Caco-2 (cell line): ENCODE results near the gene PNLDC1. TPM values are rescaled to one million over a fixed set of nuclear protein-coding genes. Genes with fewer than 3 reads are reported as not detected.

Source experiments
- BruUV-seq: library from RNA; stranded (reverse); fragments of 400-500 nt; replicated peaks from 2 replicates; lab custom pipeline; 2021; lab: Mats Ljungman, UMichigan
- CTCF ChIA-PET: fragments of 300-600 bp; sonication (Branson Sonifier 250); formaldehyde crosslinking; loops from one replicate; lab custom pipeline; 2022; ENCODE audit warnings: antibody characterized with exemption; lab: Charles Lee
- POLR2A ChIA-PET: fragments of 300-600 bp; sonication (Branson Sonifier 250); formaldehyde crosslinking; loops from one replicate; lab custom pipeline; 2022; ENCODE audit warnings: antibody characterized with exemption; lab: Charles Lee
- DNase-seq, 2 experiments: peaks; one replicate each; pipeline versions ENCODE4 v3.0.0 to v3.0.0-alpha.2; 2020 to 2022
- H3K27me3 ChIP-seq: replicated peaks from 2 replicates; pipeline ENCODE4 v1.6.0; 2011; ENCODE audit warnings: low read length; ENCODE audit not compliant: control insufficient read depth, insufficient read depth
- H3K36me3 ChIP-seq: 2 replicates; pipeline ENCODE4 v1.5.1; 2011; ENCODE audit warnings: low read length; ENCODE audit not compliant: control insufficient read depth, insufficient read depth
- H3K4me1 ChIP-seq: fragments of 250-450 bp; sonication (Bioruptor Pico); 2 replicates; pipeline ENCODE4 v1.5.1; 2020; ENCODE audit warnings: mild to moderate bottlenecking
- H3K4me3 ChIP-seq: 2 replicates; pipeline ENCODE4 v1.5.1; 2011; ENCODE audit warnings: low read depth, mild to moderate bottlenecking, control low read depth, low read length
- H3K9me3 ChIP-seq: fragments of 250-450 bp; sonication (Bioruptor Pico); 2 replicates; pipeline ENCODE4 v1.5.1; 2020; ENCODE audit warnings: mild to moderate bottlenecking, moderate library complexity
- H3K27ac Mint-ChIP-seq: one replicate; pipeline ENCODE4 v1.8.0; 2022; ENCODE audit warnings: mixed read lengths; ENCODE audit not compliant: unreplicated experiment
- H3K27me3 Mint-ChIP-seq: one replicate; pipeline ENCODE4 v1.8.0; 2022; ENCODE audit warnings: mixed read lengths; ENCODE audit not compliant: insufficient read depth, unreplicated experiment
- H3K36me3 Mint-ChIP-seq: one replicate; pipeline ENCODE4 v1.8.0; 2022; ENCODE audit warnings: mild to moderate bottlenecking, mixed read lengths; ENCODE audit not compliant: insufficient read depth, unreplicated experiment
- H3K4me1 Mint-ChIP-seq: one replicate; pipeline ENCODE4 v1.8.0; 2022; ENCODE audit warnings: low read depth, mixed read lengths; ENCODE audit not compliant: unreplicated experiment
- H3K4me3 Mint-ChIP-seq: one replicate; pipeline ENCODE4 v1.8.0; 2022; ENCODE audit warnings: mild to moderate bottlenecking, moderate library complexity, mixed read lengths; ENCODE audit not compliant: unreplicated experiment
- H3K9me3 Mint-ChIP-seq: one replicate; pipeline ENCODE4 v1.8.0; 2022; ENCODE audit warnings: mixed read lengths; ENCODE audit not compliant: unreplicated experiment
- CTCF ChIP-seq, 2 experiments: fragments of 200-600 bp in 1 of 2; IDR thresholded peaks; 1 replicate in 1 of 2; 2 replicates in 1 of 2; pipeline versions ENCODE4 v1.5.1 to v1.8.0; 2011 to 2022; ENCODE audit warnings: antibody characterized with exemption in 1 of 2, control low read depth in 1 of 2, inconsistent platforms in 1 of 2, low read depth in 1 of 2, low read length in 1 of 2, mild to moderate bottlenecking in 1 of 2, moderate library complexity in 1 of 2; ENCODE audit not compliant: insufficient read depth in 1 of 2, severe bottlenecking in 1 of 2, unreplicated experiment in 1 of 2
- intact Hi-C: fragments of 100-400 bp; cut with micrococcal nuclease; formaldehyde crosslinking; loops from one replicate; pipeline ENCODE4 v1.10.0; 2022; ENCODE audit not compliant: unreplicated experiment
- total RNA-seq: library from RNA; stranded (reverse); gene quantifications from 2 replicates; pipeline ENCODE4 v1.2.3, GENCODE V29; 2022

PNLDC1 gene
- total RNA-seq, 1 experiment from 2014 or later, result 0.32 TPM

- intact Hi-C loops, result no loop called here
Measured at GRCh38 chr6:159832946-159833345, 32.9 kb downstream of the PNLDC1 start.

GRCh38 chr6:159833556-159833955 is 33.5 kb downstream of the PNLDC1 start:
- H3K4me1 Mint-ChIP-seq, result peaks cover 7% of the 10 kb centered on the region
- no peak for DNase-seq
- H3K9me3 Mint-ChIP-seq, result no peaks in the 10 kb centered on the region
- H3K27me3 Mint-ChIP-seq, result peaks cover 4% of the 10 kb centered on the region
- no peak for TF ChIP-seq CTCF (IDR thresholded peaks at IDR 0.05; ENCODE audit: insufficient read depth in 1 of 2, low read depth in 1 of 2, low read length in 1 of 2, severe bottlenecking in 1 of 2, unreplicated experiment in 1 of 2)
- no peak overlapping the region for H3K4me3 Mint-ChIP-seq
- ChIA-PET POLR2A (interaction anchor here (1.6 kb wide), 1 partner anchor 44 kb away, joined by 4 read pairs; the partner anchor contains the start of genes MRPL18 and TCP1), CTCF (no interaction called here)
- Histone ChIP-seq H3K27me3 (no peaks in the 10 kb centered on the region), H3K4me1 (no peaks in the 10 kb centered on the region), H3K9me3 (no peaks in the 10 kb centered on the region), H3K36me3 (no peaks in the 10 kb centered on the region), H3K4me3 (no peak overlapping the region)
- no TSS peak for BruUV-seq
- H3K36me3 Mint-ChIP-seq, result no peaks in the 10 kb centered on the region
- no peak overlapping the region for H3K27ac Mint-ChIP-seq
- intact Hi-C loops, result no loop called here

More at GRCh38 chr6:159832946-159833345, 32.9 kb downstream of the PNLDC1 start:
- Mint-ChIP-seq H3K27me3 (peaks cover 4% of the 10 kb centered on the region), H3K36me3 (no peaks in the 10 kb centered on the region), H3K4me3 (no peak overlapping the region), H3K4me1 (peaks cover 3% of the 10 kb centered on the region), H3K9me3 (no peaks in the 10 kb centered on the region), H3K27ac (no peak overlapping the region)
- POLR2A ChIA-PET, result interaction anchor here (1.6 kb wide), 1 partner anchor 43 kb away, joined by 4 read pairs; the partner anchor contains the start of genes MRPL18 and TCP1
- H3K9me3 ChIP-seq, result no peaks in the 10 kb centered on the region
- H3K4me3 ChIP-seq, result no peak overlapping the region
- no peak for TF ChIP-seq CTCF (IDR thresholded peaks at IDR 0.05; ENCODE audit: insufficient read depth in 1 of 2, low read depth in 1 of 2, low read length in 1 of 2, severe bottlenecking in 1 of 2, unreplicated experiment in 1 of 2)
- H3K4me1 ChIP-seq, result no peaks in the 10 kb centered on the region
- H3K27me3 ChIP-seq, result no peaks in the 10 kb centered on the region
- BruUV-seq, result no TSS peak
- peak in 1 of 2 experiments; percentile 7 for DNase-seq
- no peaks in the 10 kb centered on the region for H3K36me3 ChIP-seq
- CTCF ChIA-PET, result no interaction called here

- peaks cover 7% of the 10 kb centered on the region for H3K4me1 Mint-ChIP-seq
- ChIA-PET CTCF (no interaction called here), POLR2A (no interaction called here)
- no peak overlapping the region for H3K4me3 ChIP-seq
- no peaks in the 10 kb centered on the region for H3K9me3 Mint-ChIP-seq
- intact Hi-C loops, result no loop called here
- H3K4me1 ChIP-seq, result no peaks in the 10 kb centered on the region
- no peak for DNase-seq
- H3K27me3 ChIP-seq, result no peaks in the 10 kb centered on the region
- H3K4me3 Mint-ChIP-seq, result no peak overlapping the region
- TF ChIP-seq CTCF (IDR thresholded peaks at IDR 0.05; ENCODE audit: insufficient read depth in 1 of 2, low read depth in 1 of 2, low read length in 1 of 2, severe bottlenecking in 1 of 2, unreplicated experiment in 1 of 2), result no peak
- BruUV-seq, result no TSS peak
- H3K27me3 Mint-ChIP-seq, result peaks cover 4% of the 10 kb centered on the region
- no peaks in the 10 kb centered on the region for H3K36me3 ChIP-seq
- H3K36me3 Mint-ChIP-seq, result no peaks in the 10 kb centered on the region
- no peaks in the 10 kb centered on the region for H3K9me3 ChIP-seq
- no peak overlapping the region for H3K27ac Mint-ChIP-seq
Measured at GRCh38 chr6:159833997-159834603, 34.0 kb downstream of the PNLDC1 start.
